A549 treated with AZD2906 at 1 μM for 4 hours (cell line): Measurements from ENCODE around the gene CHP1. TPM values are rescaled to one million over a fixed set of nuclear protein-coding genes. Genes with fewer than 3 reads are reported as not detected.

ENCODE experiments used
- total RNA-seq: library from RNA; stranded (reverse); fragments of 200-300 nt; extraction: Qiagen RNA extraction; gene quantifications from 5 replicates; pipeline ENCODE4 v1.2.3, GENCODE V29; 2022

CHP1 gene
- 53.3 to 89.6 TPM (median 57.0 TPM) in 5 replicates for total RNA-seq

DNA sequence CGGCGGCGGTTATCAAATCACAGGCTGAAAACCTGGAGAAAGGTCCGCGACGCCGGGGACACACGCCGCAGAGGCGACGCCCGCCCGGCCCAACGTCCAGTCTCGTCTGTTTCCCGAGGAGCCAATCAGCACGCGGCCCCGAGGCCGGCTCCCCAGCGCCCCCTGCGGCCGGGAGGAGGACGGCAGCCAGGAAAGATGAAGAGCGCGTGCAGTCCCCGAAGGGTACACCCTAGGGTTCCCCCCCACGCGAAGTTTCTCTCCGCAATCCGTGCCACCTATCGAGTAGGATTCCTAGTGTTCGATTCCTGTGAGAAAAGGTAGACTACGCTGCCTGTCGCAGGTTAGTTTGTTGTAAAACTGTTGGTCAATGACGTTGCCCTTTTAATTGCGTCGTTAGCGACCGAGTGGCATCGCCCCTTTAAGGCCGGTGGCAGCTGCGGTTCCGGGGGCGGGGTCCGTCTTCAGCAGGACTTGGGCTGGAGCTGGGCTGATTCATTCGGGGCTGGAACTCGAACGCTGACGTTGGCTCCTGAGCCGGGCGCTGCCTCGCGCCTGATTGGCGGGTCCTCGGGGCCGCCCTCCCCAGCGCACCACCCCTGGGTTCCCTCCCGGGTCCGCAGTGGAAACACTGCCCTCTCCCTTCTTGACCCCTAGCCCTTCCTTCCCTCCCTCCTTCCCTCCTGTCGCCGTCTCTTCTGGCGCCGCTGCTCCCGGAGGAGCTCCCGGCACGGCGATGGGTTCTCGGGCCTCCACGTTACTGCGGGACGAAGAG, at the start of gene CHP1, which contains the start of gene EXD1:
CHP1 (plus strand) TSS at position 619 of the 772 bp plus-strand sequence; CDS start at position 734, 115 bp downstream.
EXD1 (minus strand) TSS at position 108 of the 772 bp plus-strand sequence. CDS start 4,182 bp downstream, outside the sequence.

Other genes with a start within 250 kb of the CHP1 start
- 12.8 to 15.8 TPM (median 13.5 TPM) in 5 replicates for gene INO80, start 115.0 kb upstream of the CHP1 start, total RNA-seq
- 0.14 to 0.17 TPM (median 0.14 TPM) in 3 of 5 replicates, not detected in the others for gene EXD1, start 511 bp upstream of the CHP1 start, total RNA-seq
- gene OIP5, start 101.3 kb downstream of the CHP1 start, total RNA-seq = 12.9 to 13.8 TPM (median 13.3 TPM) in 5 replicates
- 58.2 to 93.2 TPM (median 64.3 TPM) in 5 replicates for gene NUSAP1, start 101.6 kb downstream of the CHP1 start, total RNA-seq
- gene NDUFAF1, start 171.2 kb downstream of the CHP1 start, total RNA-seq = 11.6 to 16.1 TPM (median 12.7 TPM) in 5 replicates
- gene RTF1, start 185.8 kb downstream of the CHP1 start, total RNA-seq = 17.1 to 22.2 TPM (median 19.1 TPM) in 5 replicates